ENCODE measurements around the gene BARHL2.
A peak's percentile ranks its signal among the peaks of the same experiment; 100 is the strongest.

The BARHL2 gene

DNA sequence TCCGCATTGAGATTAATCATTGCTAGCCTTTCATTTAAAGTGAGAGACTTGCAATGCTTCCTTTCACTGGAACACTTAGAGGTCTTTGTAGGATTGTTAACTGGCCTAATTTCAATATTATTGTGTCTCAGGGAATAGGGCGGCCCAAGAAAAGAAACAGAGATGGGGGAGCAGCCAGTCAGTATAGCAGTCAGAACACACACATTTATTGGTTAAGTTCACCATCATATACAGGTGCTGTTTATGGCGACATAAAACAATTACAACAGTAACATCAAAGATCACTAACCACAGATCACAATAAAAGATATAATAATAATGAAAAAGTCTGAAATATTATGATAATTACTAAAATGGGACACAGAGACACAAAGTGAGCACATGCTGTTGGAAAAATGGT is 29.4 kb downstream of the BARHL2 start:
- POLR2A ChIA-PET, result no interaction called here
- no peaks in the 10 kb centered on the region for H3K4me1 ChIP-seq (ENCODE audit: control insufficient read depth, insufficient read depth, low read length)
- H3K27ac ChIP-seq (ENCODE audit: extremely low read depth, low read depth, low read length), result no peak overlapping the region
- TF ChIP-seq ZBTB1 (tag by site-specific recombination; IDR thresholded peaks at IDR 0.05) (no peak), ZNF350 (tag by site-specific recombination; IDR thresholded peaks at IDR 0.05) (no peak), SP7 (tag by site-specific recombination; IDR thresholded peaks at IDR 0.05) (no peak), ZNF624 (tag by site-specific recombination; IDR thresholded peaks at IDR 0.05) (no peak), ZNF555 (tag by site-specific recombination; conservative IDR thresholded peaks at IDR 0.05) (no peak), ZFP37 (tag by site-specific recombination; IDR thresholded peaks at IDR 0.05) (no peak), ZNF433 (tag by site-specific recombination; IDR thresholded peaks at IDR 0.05; ENCODE audit: low read depth) (no peak), ZNF768 (tag by site-specific recombination; IDR thresholded peaks at IDR 0.05) (no peak), ZNF596 (tag by site-specific recombination; IDR thresholded peaks at IDR 0.05) (no peak), MZF1 (tag by site-specific recombination; IDR thresholded peaks at IDR 0.05; ENCODE audit: borderline replicate concordance) (no peak), ZSCAN30 (tag by site-specific recombination; IDR thresholded peaks at IDR 0.05) (no peak), ZNF747 (tag by site-specific recombination; IDR thresholded peaks at IDR 0.05) (no peak), KLF16 (tag by site-specific recombination; IDR thresholded peaks at IDR 0.05) (no peak), ZNF837 (tag by site-specific recombination; IDR thresholded peaks at IDR 0.05) (no peak), ZNF302 (tag by site-specific recombination; IDR thresholded peaks at IDR 0.05; ENCODE audit: low read depth) (no peak), ZNF175 (tag by site-specific recombination; IDR thresholded peaks at IDR 0.05) (no peak), ZNF571 (tag by site-specific recombination; IDR thresholded peaks at IDR 0.05) (no peak), ZNF248 (tag by site-specific recombination; IDR thresholded peaks at IDR 0.05) (no peak)
- TF ChIP-seq, protein P1, sequence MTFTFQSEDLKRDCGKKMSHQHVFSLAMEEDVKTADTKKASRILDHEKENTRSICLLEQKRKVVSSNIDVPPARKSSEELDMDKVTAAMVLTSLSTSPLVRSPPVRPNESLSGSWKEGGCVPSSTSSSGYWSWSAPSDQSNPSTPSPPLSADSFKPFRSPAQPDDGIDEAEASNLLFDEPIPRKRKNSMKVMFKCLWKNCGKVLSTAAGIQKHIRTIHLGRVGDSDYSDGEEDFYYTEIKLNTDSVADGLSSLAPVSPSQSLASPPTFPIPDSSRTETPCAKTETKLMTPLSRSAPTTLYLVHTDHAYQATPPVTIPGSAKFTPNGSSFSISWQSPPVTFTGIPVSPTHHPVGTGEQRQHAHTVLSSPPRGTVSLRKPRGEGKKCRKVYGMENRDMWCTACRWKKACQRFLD (tag by site-specific recombination; IDR thresholded peaks at IDR 0.05), result no peak
- TF ChIP-seq, protein P2, sequence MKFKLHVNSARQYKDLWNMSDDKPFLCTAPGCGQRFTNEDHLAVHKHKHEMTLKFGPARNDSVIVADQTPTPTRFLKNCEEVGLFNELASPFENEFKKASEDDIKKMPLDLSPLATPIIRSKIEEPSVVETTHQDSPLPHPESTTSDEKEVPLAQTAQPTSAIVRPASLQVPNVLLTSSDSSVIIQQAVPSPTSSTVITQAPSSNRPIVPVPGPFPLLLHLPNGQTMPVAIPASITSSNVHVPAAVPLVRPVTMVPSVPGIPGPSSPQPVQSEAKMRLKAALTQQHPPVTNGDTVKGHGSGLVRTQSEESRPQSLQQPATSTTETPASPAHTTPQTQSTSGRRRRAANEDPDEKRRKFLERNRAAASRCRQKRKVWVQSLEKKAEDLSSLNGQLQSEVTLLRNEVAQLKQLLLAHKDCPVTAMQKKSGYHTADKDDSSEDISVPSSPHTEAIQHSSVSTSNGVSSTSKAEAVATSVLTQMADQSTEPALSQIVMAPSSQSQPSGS (tag by site-specific recombination; IDR thresholded peaks at IDR 0.05; ENCODE audit: low read depth), result no peak
- no peaks in the 10 kb centered on the region for H3K9me3 ChIP-seq (ENCODE audit: control insufficient read depth, insufficient read depth, low read depth, low read length)
- H3K36me3 ChIP-seq (ENCODE audit: control insufficient read depth in 2 of 2, insufficient read depth in 1 of 2, low read length in 2 of 2), result no peaks in the 10 kb centered on the region
- H3K4me3 ChIP-seq (ENCODE audit: low read depth, low read length), result no peak overlapping the region
- CTCF ChIA-PET, result no interaction called here

- no peak for TF ChIP-seq ZNF324 (tag by site-specific recombination; IDR thresholded peaks at IDR 0.05)
- TF ChIP-seq ZNF558 (tag by site-specific recombination; IDR thresholded peaks at IDR 0.05), result peak; percentile 96
- peak; percentile 91 for TF ChIP-seq SETDB1 (IDR thresholded peaks at IDR 0.05; ENCODE audit: insufficient read length, low read length)
- TF ChIP-seq ZNF549 (tag by site-specific recombination; IDR thresholded peaks at IDR 0.05), result peak; percentile 2; the same call in 1 of the 2 replicates
- TF ChIP-seq PRDM6 (tag by site-specific recombination; IDR thresholded peaks at IDR 0.05), result no peak
- TF ChIP-seq ZBTB17 (tag by site-specific recombination; IDR thresholded peaks at IDR 0.05), result no peak
- peak; percentile 28 for TF ChIP-seq ZNF510 (tag by site-specific recombination; IDR thresholded peaks at IDR 0.05; ENCODE audit: insufficient replicate concordance)
- peak; percentile 76; the same call in 1 of the 2 replicates for TF ChIP-seq ZNF626 (tag by site-specific recombination; IDR thresholded peaks at IDR 0.05)
- H3K9me3 ChIP-seq (ENCODE audit: control insufficient read depth, insufficient read depth, low read depth, low read length), result no peaks in the 10 kb centered on the region; the same call in 1 of the 2 replicates
- ChIA-PET POLR2A (no interaction called here), CTCF (interaction anchor here (1.1 kb wide), 1 partner anchor 490 kb away, joined by 3 read pairs; no protein-coding TSS in a partner anchor)
- no peak overlapping the region for H3K27ac ChIP-seq (ENCODE audit: extremely low read depth, low read depth, low read length)
- no peak overlapping the region for H3K4me3 ChIP-seq (ENCODE audit: low read depth, low read length)
- no peaks in the 10 kb centered on the region for H3K4me1 ChIP-seq (ENCODE audit: control insufficient read depth, insufficient read depth, low read length)
- no peaks in the 10 kb centered on the region for H3K36me3 ChIP-seq (ENCODE audit: control insufficient read depth in 2 of 2, insufficient read depth in 1 of 2, low read length in 2 of 2)
These were observed 41.8 kb downstream of the BARHL2 start for GRCh38 chr1:90675161-90675847.

All from HEK293 (cell line).